GM06990 (cell line): ENCODE data around the gene PBX3.

ENCODE experiments used
- DNase-seq: peaks from one replicate; pipeline ENCODE4 v3.0.0-alpha.2; 2011; ENCODE audit not compliant: insufficient read length; ENCODE audit errors: extremely low read depth
- H3K27me3 ChIP-seq: replicated peaks from 2 replicates; pipeline ENCODE4 v1.6.0; 2011; ENCODE audit warnings: low read length; ENCODE audit not compliant: control insufficient read depth, insufficient read depth
- H3K36me3 ChIP-seq: 2 replicates; pipeline ENCODE4 v1.5.1; 2011; ENCODE audit warnings: low read length; ENCODE audit not compliant: control insufficient read depth, insufficient read depth
- H3K4me3 ChIP-seq: replicated peaks from 2 replicates; pipeline ENCODE4 v1.5.1; 2011; ENCODE audit warnings: low read depth, mild to moderate bottlenecking, control low read depth, low read length
- TF ChIP-seq, protein P1 (sequence below): IDR thresholded peaks from 2 replicates; pipeline ENCODE4 v1.5.1; 2011; ENCODE audit warnings: low read length, control low read depth, mild to moderate bottlenecking, inconsistent platforms; ENCODE audit not compliant: insufficient read depth, poor library complexity, severe bottlenecking

PBX3 gene

DNA sequence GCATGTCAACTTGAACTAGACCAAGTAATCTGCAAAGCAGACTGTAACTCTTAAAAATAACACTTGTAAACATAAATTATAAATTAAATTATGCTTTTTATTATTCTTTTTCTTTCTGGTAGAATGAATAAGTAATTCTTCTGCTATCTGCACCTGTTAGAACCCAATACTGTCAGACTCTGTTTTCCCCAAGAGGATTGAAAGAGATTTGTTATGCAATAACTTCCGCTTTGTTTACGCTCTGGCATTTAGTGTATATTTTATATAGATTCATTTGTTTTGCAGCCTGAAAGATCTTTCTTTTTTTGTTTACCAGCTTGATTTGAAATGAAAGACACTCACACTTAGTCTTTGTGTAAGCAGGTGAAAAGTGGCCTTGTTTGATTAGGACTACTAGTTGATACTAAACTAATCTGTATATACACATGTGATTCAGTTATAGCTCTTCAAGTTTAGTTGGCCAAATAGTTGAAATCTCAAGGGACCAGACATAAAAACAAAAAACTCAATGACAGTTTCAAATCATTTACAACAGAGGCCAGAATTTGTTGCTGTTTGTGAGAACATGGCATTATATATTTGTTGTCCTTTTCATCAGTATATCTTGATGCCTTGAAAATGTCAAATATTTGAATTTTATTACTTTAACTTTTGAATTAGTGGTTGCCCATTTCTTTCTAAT is 155.8 kb downstream of the PBX3 start:
- Histone ChIP-seq H3K36me3 (no peaks in the 10 kb centered on the region; the same call in 1 of the 2 replicates), H3K4me3 (no peak overlapping the region), H3K27me3 (no peaks in the 10 kb centered on the region)
- DNase-seq, result no peak
- TF ChIP-seq, protein P1, sequence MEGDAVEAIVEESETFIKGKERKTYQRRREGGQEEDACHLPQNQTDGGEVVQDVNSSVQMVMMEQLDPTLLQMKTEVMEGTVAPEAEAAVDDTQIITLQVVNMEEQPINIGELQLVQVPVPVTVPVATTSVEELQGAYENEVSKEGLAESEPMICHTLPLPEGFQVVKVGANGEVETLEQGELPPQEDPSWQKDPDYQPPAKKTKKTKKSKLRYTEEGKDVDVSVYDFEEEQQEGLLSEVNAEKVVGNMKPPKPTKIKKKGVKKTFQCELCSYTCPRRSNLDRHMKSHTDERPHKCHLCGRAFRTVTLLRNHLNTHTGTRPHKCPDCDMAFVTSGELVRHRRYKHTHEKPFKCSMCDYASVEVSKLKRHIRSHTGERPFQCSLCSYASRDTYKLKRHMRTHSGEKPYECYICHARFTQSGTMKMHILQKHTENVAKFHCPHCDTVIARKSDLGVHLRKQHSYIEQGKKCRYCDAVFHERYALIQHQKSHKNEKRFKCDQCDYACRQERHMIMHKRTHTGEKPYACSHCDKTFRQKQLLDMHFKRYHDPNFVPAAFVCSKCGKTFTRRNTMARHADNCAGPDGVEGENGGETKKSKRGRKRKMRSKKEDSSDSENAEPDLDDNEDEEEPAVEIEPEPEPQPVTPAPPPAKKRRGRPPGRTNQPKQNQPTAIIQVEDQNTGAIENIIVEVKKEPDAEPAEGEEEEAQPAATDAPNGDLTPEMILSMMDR, result no peak

DNA sequence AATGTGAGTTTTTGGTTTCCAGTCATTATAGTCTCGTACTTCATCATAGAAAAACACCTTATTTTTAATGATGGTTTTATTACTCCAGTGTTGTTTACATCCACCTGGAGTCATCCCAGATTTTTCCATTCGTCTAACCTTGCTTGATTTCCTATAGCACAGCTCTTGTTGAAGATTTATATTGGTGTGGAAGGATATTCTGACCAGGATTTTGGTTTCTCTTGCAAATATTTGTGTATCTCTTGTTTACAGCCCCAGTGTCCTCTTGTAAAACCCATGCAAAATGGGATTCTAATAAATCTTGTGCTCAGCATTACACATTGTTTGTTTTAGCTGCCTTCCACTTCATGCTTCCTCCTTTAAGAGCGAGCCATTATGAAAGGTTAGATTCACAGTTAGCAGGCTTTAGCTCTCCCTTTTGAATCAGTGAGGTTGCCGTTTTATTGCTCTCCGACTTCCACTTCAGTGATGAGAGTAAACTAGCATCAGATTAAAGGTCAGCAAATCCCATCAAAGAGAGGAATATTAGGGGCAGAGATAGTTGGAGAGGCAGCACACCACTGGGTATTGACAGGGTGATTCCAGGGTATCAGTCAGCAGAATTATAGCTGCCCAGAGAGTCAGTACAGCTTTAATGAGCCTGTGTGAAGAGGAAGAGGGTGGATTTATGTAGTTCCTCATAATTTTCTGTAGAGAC is 157.1 kb downstream of the PBX3 start:
- Histone ChIP-seq H3K27me3 (no peaks in the 10 kb centered on the region), H3K4me3 (no peak overlapping the region), H3K36me3 (no peaks in the 10 kb centered on the region; the same call in 1 of the 2 replicates)
- no peak for DNase-seq
- TF ChIP-seq, protein P1, result no peak

DNA sequence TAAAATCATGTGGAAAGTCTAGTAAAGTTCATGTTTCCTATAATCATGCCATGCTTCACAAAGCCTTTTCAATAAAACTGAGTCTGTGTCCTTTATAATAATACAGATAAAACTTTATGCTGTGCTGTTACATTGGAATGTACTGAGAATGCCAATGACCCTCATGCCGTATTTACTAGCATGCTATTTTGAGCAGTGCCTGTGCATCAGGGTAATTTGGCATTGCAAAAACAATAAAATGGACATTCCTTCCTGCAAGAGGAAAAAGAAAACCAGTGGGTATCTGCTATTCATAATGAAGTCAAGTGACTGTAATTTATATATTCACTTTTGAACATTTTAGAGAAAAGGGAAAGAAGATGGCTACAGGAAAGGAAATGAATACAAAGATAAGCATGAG is 159.0 kb downstream of the PBX3 start:
- Histone ChIP-seq H3K36me3 (no peaks in the 10 kb centered on the region), H3K27me3 (no peaks in the 10 kb centered on the region), H3K4me3 (no peak overlapping the region)
- DNase-seq, result no peak
- TF ChIP-seq, protein P1, result no peak

DNA sequence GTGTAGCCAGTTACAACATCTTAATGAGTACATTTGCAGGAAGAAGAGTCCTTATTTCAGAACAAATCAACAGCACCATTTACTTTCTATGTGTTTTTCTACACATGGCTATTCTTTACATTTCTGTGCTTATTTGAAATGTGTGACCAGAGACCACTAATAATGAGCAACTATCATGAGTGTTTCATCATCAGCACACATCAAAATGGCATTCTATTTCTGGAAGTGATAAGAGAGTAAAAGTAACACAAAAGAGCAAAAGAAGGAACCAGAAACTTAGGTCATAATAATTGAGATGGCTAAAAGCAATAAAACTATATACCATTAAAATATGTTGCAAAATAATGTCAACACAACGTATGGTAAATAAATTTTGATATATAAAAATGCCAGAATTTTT is 159.7 kb downstream of the PBX3 start:
- TF ChIP-seq, protein P1, result no peak
- no peak for DNase-seq
- H3K27me3 ChIP-seq, result no peaks in the 10 kb centered on the region
- H3K36me3 ChIP-seq, result no peaks in the 10 kb centered on the region
- no peak overlapping the region for H3K4me3 ChIP-seq

DNA sequence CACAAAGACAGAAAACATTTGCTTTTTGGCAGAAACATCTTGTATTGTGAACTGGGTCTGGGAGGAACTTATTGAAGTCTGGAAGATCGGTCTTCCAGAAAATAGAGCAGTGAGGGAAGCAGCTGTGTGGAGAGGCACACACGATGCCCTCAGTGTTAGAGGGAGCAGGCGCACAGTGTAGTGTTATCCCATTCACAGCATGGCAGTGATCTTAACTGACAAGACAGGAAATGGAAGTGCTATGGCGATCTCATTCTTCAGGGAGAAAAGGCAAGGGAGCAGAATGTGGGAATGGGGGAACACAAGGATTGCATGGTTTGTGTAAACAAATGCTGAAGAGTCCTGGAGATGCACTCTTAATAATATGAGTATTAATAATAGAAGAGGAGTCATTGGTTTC is 161.0 kb downstream of the PBX3 start:
- H3K36me3 ChIP-seq, result no peaks in the 10 kb centered on the region
- TF ChIP-seq, protein P1, result no peak
- no peak for DNase-seq
- no peaks in the 10 kb centered on the region for H3K27me3 ChIP-seq
- no peak overlapping the region for H3K4me3 ChIP-seq
